Activated CD4-positive, CD25-positive, alpha-beta regulatory T cell treated with anti-CD3 and anti-CD28 coated beads, Interleukin-2, amount 50 U/mL, for 16 hours (primary cell): ENCODE measurements around the gene TRDMT1.
"Not testable (repeated sequence)": the region's sequence is repeated elsewhere in the genome, so short reads cannot be mapped to it uniquely, and the experiment has no call there.

ENCODE experiments used
- DNase-seq: peaks from one replicate; pipeline ENCODE4 v3.0.0-alpha.2; 2020; ENCODE audit warnings: low read depth, low spot score

Gene TRDMT1

DNA sequence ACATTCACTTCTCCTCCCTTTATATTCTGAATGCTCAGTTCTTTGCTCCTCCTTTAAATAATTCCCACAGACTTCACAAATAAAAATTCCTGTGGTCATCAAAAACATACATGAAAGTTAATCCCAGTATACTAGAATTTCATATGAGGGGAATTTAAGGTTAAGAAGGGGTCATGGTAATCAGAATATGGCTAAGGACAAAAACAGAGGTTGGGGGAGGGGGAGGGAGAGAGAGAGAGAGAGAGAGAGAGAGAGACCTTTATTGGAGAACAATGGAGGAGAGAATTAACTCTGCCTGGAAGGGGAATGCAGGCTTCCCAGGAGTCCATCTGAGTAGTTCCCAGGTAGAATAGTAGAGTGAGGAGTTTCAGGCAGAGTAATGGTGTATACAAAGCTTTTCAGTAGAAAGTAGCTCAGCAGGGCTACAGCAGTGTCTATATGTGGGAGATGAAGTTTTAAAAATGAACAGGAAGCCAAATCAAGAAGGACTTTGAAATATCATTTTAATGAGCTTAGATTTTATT lies 66.7 kb downstream of the TRDMT1 start:
- no peak for DNase-seq

DNA sequence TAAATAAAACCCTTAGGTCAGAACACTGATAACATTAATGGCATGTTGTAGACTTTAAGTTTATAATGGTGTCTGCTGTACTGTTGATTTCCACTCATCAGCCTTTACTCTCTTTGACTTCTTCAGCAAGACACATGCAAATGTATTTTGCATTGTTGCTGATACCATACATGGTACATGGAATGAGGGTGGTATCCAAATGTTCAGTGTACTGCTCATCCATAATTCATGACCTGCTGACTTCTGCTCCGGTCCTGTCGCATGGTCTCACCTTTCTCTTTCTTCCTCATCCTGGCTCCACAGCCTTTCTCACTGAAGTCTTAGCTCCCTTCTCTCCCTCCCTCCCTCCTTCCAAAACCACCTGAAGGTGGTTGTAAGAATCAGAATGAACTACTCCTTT lies 67.2 kb downstream of the TRDMT1 start:
- DNase-seq = no peak

DNA sequence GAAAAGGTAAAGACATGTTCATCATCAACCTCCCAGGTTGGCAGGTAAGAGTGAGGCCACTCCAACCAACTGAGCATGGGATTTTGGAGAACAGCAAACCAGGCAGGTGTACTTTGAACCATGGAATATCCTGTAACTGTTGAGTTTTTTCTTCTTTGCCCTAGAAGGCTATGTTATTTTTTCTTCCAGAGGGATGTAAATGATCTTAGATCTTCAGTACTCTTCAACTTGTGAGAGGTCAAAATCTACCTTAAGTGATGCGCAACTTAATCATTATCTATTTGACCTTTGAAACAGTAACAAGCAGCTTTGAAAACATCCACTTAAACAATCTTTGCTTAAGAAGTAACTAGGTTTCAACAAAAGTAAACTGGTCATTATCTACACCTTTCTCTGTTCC lies 71.7 kb downstream of the TRDMT1 start, which contains the start of gene CUBN:
CUBN (minus strand) TSS at position 71 of the 400 bp plus-strand sequence; CDS start at position 25, 46 bp downstream.
- DNase-seq = no peak

DNA sequence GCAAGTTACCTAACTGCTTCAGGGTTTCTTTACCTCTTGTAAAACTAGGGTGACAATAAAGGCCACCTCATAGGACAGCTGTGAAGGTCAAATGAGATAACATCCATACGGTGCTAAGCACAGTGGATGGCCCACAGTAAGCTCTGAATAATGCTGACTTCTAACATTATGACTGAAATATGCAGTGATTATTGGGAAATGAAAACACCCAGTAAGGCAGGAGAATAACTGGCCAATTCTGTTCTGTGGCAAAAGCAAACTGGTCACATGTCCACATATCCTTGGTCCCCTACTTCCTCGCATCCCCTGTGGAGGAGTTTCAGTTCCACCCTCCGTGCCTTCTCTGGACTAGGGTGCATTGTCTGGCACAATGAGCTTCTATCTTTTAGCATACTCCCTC lies 73.2 kb downstream of the TRDMT1 start:
- no peak for DNase-seq

DNA sequence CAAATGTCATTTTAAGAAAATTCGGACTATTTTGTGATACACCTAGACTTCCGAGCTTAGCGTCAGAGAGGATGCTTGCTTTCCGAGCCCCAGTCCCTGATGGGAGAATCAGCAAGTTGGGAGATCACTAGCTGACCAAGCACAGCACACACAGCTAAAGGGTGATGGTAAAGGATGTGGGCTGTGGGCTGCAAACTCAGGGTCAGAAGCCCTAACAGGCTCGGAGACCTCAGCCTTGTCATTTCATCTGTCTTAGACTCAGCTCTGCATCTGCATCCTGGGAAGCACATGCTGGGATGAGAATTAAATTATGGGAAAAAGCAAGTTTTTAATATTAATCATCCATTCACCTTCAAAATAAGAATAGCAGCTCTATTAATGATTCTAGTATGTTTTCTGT lies 75.1 kb downstream of the TRDMT1 start:
- DNase-seq = no peak

DNA sequence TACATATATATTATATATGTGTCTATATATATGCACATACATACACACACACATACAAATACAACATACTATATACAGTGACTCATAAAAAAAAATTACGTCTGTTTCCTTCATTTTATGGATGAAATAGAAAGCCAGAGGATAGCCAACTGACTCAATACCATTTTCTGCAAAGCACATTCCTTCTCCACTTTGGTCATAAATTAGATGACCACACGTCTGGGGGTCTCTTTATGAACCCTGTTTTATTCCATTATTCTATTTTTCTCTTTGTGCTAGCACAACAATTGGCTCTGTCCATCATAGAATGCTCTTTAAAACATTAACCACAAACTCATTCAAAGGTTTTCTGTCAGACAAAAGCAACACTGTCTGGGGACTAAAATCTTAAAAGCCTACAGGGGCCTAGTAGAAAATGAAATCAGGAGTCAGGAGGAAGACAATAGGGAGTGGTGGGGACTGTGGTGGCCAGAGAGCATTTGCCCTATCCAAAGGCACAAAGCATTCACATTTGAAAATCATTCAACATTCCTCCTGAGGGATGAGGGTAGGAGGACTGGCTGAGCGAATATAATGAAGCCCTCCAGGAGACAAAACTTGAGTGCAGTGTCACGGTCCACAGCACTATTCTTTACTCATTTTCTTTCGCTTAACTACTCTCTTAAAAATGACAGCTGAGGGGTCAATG lies 76.1 kb downstream of the TRDMT1 start:
- DNase-seq = no peak

DNA sequence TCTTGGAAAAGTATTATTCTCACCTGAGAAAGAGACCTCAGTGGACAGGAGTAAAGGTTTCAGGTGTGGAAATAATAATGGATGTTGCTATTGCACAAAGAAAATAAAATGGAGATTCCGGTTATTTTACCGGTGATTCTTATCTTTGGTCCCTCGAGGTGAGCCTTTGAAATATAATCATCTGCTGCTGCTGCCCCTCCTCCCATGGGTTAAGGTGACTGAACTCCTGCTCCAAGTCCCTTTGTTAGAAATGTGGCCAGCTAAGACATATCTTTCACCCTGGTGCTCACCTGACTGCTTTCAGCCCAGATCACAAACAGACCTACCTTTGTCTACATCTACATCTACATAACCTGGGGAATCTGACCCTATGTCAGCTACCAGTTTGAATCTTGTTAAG lies 77.5 kb downstream of the TRDMT1 start:
- no peak for DNase-seq

DNA sequence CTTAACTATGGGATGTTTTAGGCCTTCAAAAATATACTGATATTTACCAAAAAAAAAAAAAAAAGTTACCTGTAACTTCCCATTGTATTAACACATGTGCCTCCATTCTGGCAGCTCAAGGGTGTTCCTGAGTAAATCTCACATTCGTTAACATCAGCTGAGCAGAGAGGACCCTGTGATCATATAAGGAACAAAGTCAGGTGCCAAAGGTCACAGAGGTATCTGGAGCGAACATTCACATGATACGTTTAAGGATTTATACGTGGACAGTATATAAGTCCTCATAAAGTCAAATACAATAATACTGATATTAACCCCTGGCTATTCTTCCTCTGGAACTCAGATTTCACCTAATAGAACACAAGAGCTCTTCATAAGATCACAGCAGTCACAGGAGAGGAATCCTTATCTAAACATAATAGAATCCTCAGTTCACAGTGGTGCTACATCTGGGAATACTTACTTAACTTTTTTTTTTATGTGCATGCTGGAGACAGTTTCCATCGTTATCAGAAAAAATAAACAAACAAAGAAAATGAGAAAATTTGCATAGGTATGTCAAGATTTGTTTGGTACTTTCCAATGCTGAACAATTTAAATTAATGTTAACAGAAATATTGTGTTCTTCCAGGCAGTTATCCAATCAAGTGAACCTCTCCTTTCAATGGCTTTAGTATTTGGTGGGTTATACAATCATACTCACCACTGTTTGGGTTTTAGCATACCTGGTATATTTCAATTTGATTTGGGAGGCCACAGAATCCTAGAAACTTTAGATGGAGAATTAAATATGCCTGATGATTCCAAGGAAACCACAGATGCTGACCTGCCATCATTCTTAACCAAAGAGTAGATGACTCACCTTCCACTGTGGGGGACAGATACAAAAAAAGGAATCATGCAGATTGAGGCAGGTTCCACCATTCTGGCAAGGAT lies 78.5 kb downstream of the TRDMT1 start:
- DNase-seq = no peak

DNA sequence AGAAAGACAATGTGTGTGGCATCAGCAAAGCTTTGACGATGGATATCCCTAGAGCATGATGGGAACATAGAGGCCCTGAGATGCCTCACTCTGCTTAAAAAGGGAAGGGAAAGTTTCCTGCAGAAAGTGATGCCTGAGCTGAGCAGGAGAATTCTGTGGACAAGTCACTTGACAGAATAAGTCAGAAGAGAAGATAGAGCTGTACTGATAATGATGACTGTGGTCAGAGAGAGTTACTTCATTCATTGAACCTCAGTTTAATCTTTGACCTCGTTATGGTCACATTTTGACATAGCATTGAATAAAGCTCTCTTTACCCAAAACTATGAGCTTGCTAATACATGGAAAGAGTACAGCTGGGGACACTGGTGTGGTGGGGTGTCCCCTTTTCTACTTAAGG lies 79.4 kb downstream of the TRDMT1 start:
- DNase-seq = no peak

DNA sequence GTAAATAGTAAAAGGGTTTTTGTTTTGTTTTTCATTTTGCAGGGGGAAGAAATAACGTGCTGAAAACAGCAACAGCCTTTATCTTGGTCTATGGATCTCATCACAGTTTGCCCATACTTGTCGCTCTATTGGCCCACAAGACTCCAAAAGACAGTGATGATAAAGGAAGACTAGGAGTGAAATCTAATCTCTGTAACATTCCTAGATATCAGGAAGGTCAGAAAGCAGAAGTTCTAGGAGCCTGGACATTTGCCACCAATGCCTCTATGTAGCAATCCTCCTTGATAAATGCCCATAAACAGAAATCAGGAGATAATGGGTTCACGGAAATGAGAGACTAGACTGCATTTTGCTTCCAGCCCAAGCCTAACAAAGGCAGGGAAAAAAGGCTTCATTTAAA lies 80.8 kb downstream of the TRDMT1 start:
- DNase-seq = no peak

DNA sequence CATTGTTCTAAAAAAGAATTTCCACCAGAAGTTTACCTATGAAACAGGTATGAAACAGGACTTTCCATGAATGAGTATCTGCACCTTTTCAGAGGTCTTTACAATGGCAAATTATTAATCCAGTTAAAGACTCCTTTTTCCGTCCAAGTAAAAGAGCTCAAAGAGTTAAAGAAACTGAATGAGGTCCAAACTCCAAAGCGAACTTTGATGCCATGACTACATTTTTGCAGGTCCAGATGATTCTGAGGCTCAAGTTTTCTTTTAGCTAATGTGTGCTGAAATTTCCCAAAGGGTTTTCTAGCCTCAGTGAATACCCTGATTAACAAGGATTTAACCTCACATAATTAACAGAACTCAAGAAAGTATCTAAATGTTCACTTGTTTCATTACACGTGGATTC lies 81.6 kb downstream of the TRDMT1 start:
- no peak for DNase-seq

DNA sequence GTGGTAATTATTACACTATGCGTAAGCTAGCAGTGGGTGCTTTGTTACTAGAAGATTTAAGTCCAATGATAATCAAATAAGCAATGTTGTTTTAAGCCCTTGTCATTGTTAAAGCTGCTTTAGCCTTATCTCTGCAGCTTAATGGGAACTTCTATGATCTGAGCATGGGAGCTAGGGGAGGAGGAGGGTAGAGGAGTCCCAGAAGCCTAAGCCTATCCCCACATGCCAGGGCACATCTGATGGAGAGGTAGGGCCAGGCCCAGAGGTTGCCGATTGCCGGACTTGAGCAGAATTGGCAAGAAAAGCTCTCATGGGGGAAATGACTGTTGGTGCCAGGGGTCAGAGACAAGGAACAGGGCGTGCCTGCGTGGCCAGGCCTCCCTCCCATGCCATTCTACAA lies 85.3 kb downstream of the TRDMT1 start:
- no peak for DNase-seq

DNA sequence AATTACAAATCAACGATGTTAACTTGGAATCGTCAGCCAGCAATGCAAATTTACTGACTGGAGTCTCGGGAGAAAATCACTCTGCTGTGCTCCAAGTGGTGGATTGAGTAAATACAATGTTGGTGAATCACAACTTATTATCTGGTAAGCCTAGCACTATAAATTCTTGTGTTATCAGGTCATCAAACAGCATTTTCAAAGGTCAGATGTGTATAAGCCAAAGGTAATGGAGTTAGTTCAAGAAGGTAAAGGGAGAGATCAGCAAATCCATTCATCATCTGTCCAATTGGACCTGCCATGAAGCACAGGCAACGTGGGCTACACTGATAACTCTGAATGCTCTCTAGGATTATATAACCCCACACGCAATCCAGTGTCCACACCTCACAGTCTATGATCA lies 85.8 kb downstream of the TRDMT1 start:
- no peak for DNase-seq

DNA sequence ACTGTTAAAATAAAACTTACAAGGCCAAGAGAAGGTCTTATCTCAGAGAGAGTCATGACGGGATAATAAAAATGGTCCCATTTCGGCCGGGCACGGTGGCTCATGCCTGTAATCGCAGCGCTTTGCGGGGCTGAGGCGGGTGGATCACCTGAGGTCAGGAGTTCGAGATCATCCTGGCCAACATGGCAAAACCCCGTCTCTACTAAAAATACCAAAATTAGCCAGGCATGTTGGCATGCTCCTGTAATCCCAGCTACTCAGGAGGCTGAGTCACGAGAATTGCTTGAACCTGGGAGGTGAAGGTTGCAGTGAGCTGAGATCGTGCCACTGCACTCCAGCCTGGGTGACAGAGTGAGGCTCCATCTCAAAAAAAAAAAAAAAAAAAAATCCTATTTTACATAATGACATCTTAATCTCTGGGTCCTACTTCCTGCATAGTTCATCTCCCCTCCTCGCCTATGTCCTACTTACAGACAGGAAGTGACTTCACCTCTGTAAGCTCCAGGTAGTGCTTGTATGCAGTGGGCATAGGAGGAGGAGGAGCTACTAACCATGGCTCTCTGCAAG lies 86.5 kb downstream of the TRDMT1 start:
- not testable (repeated sequence) for DNase-seq

DNA sequence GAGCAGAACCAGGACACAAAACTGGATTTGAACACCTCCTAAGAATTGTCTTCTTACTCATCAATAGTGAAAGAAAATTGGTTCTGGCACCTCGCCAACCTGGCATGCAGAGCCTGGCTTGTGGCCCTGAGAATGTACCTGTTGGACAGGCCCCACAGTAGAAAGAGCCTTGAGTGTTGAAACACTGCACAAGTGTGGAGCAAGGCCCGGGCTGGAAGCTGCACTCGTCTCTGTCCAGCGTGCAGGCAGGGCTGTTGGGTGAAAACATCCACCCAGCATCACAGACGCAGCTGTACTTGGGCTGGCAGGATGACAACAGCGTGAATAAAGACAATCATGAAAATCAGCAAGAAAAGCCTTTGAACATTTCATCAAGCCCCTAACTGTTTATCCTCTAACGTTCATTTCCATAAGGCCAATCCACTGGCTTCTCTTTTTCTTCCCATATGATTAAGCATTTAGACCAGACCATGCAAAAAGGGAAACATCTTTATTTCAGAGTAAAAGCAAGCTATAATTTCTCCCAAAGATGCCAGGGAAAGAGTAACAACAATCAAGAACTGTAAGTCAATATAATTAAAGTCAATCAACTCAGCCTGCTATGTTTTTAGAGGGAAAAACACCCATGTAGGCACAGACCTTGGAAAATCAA lies 87.5 kb downstream of the TRDMT1 start:
- no peak for DNase-seq

DNA sequence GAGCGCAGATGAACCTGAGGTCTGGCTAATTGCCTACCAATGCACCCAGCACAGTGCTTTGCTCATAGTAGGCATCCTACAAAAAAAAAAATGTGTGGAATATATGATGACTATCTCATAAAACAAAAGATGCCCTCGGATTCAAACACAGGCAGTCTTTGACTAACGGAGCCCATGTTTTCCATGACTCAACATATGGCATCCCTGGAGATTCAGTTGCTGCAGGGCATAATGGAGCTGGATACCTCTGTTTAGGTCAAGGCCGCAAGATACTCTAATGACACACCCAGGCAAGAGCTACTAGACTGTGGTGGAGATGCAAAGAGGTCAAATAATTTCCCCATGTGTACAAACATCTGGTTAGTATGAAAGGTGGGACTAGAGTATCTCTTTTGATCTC lies 88.1 kb downstream of the TRDMT1 start:
- no peak for DNase-seq

DNA sequence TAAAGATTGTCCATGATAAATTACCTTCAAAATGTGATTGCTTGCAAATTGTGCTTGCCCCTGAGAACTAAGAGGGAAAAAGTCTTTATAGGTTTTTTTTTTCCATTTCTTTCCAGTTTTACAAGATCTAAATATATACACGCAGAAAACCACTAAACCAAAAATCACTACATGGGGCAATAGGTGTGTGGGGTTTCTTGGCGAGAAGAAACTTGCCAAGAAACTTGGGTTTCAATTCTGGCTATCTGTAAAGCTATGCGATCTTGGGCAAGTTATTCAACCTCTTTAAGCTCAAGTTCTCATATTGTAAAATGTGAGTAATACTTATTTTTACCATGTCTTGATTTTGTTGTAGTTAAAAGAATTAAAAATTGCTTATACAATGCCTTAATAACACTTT lies 88.9 kb downstream of the TRDMT1 start:
- no peak for DNase-seq

DNA sequence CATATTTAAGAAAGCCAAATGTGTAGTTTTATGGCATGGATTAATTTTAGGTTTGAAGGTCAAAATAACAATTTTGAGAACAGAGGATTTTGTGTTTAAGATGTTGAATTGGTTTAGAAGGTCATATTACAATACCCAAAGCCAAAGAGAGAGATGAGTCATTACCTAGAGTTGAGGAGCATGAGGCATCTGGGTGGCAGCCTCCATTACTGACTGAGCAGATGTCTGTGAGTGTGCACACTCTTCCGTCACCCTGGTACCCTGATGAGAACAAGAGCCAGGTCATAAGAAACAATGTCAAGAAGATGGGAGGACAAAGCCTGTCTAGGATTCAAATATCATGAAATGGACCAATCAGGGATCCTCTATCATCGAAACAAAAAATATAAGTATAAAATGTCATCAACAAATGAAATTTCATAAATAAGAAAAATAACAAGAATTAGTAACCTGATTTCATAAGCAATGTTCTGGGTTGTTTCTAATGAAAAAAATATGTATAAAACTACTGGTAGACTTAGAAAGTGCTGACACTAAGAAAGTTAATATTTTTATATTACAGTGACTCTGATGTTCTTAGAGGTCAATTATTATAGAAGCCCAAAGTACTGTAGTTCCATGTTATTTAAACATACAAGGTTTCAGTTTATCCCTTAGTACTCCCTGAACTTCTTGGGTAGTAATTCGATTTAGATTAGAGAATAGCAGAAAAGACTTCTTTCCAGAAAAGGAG lies 91.8 kb downstream of the TRDMT1 start:
- DNase-seq = no peak

DNA sequence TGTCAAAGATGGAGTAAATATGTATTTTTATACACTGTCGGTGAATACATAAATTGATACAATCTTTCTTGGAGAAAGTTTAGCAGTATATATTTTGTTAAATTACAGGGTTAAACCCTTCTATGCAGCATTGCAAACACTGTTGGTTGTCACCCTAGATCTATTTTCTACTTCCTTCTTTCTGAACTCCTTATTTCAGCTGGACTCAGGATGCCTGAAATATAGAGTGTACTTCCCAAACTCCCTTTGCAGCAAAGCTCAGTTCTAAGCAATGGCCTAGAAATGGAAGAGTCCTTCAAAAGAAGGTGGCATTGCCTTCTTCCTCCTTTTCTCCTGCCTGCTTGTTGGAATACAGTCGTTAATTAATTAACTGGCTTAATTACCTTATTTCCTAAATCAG lies 92.4 kb downstream of the TRDMT1 start:
- DNase-seq = no peak

DNA sequence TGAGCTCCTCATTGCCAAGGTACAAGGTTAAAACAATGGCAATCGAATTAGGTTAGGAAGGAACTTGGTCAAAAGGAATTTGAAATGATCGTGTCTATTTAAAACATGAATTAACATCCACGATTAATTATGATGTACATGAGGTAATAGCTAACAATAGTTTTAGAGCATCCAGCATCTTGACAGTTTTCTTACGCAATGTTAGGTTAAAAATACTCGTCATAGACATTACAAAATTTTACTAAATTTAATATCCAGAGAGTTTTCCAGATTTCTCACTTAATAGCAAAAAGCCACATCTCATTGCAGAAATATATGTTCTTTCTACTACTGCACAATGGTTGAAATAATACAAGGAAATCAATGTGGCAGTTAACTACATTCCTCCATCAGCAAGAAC lies 94.5 kb downstream of the TRDMT1 start:
- no peak for DNase-seq

DNA sequence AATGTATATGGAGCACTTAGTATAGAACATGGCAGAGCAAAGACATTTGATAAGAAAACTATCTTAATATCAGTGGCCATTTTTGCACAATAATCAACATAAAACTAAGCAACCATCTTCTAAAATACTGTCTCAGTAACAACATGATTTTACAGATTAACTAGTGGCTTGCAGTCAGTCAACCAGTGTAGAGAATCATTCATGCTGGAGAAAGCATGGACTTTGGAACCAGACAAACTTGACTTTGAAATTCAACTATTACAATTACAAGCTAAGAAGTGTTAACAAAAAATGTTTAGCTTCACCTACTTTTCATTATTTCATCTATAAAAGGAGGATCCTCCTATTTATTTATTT lies 99.6 kb downstream of the TRDMT1 start:
- DNase-seq = no peak
